Esophagus squamous epithelium (tissue), 4 donors: ENCODE data around the gene RERE.

Experiments
- CTCF ChIP-seq, 6 experiments: fragments of 450-650 bp in 4 of 6; fragments of 200-600 bp in 2 of 6; sonication (generic) in 2 of 6; IDR thresholded peaks; one replicate each; pipeline ENCODE4 v1.5.1; 2016 to 2019; ENCODE audit warnings: antibody characterized with exemption in 6 of 6, mild to moderate bottlenecking in 4 of 6, moderate library complexity in 4 of 6
- POLR2A ChIP-seq, 4 donors: fragments of 450-650 bp; IDR thresholded peaks; one replicate each; pipeline ENCODE4 v1.6.1; 2017; ENCODE audit warnings: antibody characterized with exemption in 4 of 4, mild to moderate bottlenecking in 4 of 4, moderate library complexity in 3 of 4

GRCh38 chr1:8689431-8690252, 127.8 kb downstream of the RERE start:
- TF ChIP-seq CTCF (IDR thresholded peaks at IDR 0.05) (no peak), POLR2A (IDR thresholded peaks at IDR 0.05) (no peak)
